WI38 (cell line): ENCODE results near the gene KLHL25.

ENCODE experiments used
- H3K4me3 ChIP-seq: 2 replicates; pipeline ENCODE4 v1.5.1; 2011; ENCODE audit warnings: low read depth, mild to moderate bottlenecking, control low read depth, low read length
- CTCF ChIP-seq: IDR thresholded peaks from 2 replicates; pipeline ENCODE4 v1.5.1; 2012; ENCODE audit warnings: low read depth, mild to moderate bottlenecking, control low read depth, low read length

The KLHL25 gene

GRCh38 chr15:85768595-85769168 lies 26.0 kb downstream of the KLHL25 start:
- no peak overlapping the region for H3K4me3 ChIP-seq
- TF ChIP-seq CTCF: no peak

GRCh38 chr15:85767785-85768529 lies 26.8 kb downstream of the KLHL25 start:
- H3K4me3 ChIP-seq: no peak overlapping the region
- no peak for TF ChIP-seq CTCF

GRCh38 chr15:85766001-85766831 lies 28.5 kb downstream of the KLHL25 start:
- H3K4me3 ChIP-seq: no peak overlapping the region
- no peak for TF ChIP-seq CTCF

- H3K4me3 ChIP-seq: no peak overlapping the region
- no peak for TF ChIP-seq CTCF
Measured at GRCh38 chr15:85764649-85765277, 30.0 kb downstream of the KLHL25 start.

- no peak for TF ChIP-seq CTCF
- no peak overlapping the region for H3K4me3 ChIP-seq
Measured at GRCh38 chr15:85763673-85764633, 30.8 kb downstream of the KLHL25 start.

GRCh38 chr15:85763157-85763556 lies 31.6 kb downstream of the KLHL25 start:
- TF ChIP-seq CTCF: no peak
- no peak overlapping the region for H3K4me3 ChIP-seq
